GM12864 (cell line): ENCODE data around the gene STIM2.

Experiments used
- DNase-seq: peaks from one replicate; pipeline ENCODE4 v3.0.0-alpha.2; 2011; ENCODE audit warnings: low read depth
- H3K4me3 ChIP-seq: 2 replicates; pipeline ENCODE4 v1.5.1; 2011; ENCODE audit warnings: mild to moderate bottlenecking, low read depth, low read length, control low read depth
- TF ChIP-seq, protein P1 (sequence below): IDR thresholded peaks from 2 replicates; pipeline ENCODE4 v1.5.1; 2011; ENCODE audit warnings: low read depth, mild to moderate bottlenecking, moderate library complexity, low read length, control low read depth, inconsistent platforms; ENCODE audit errors: missing control alignments

The STIM2 gene

DNA sequence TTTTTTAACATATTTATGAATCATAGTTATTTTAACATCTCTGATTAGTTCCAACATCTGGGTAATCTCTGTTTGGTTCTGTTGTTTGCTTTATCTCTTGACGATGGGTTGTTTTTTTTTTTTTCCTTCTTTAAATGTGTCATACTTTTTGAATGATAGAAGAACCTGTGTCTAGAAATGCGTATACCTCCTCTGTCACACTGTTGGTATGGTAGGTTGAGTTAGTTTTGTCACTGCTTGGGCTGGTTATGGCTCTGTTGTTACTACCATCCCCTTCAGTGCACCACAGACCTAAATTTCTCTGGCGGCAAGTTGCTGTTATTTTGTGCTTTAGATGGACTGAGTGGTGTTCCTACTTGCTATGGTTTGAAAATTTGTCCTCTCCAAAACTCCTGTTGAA lies 16.8 kb downstream of the STIM2 start:
- TF ChIP-seq, protein P1, sequence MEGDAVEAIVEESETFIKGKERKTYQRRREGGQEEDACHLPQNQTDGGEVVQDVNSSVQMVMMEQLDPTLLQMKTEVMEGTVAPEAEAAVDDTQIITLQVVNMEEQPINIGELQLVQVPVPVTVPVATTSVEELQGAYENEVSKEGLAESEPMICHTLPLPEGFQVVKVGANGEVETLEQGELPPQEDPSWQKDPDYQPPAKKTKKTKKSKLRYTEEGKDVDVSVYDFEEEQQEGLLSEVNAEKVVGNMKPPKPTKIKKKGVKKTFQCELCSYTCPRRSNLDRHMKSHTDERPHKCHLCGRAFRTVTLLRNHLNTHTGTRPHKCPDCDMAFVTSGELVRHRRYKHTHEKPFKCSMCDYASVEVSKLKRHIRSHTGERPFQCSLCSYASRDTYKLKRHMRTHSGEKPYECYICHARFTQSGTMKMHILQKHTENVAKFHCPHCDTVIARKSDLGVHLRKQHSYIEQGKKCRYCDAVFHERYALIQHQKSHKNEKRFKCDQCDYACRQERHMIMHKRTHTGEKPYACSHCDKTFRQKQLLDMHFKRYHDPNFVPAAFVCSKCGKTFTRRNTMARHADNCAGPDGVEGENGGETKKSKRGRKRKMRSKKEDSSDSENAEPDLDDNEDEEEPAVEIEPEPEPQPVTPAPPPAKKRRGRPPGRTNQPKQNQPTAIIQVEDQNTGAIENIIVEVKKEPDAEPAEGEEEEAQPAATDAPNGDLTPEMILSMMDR, result no peak
- no peak overlapping the region for H3K4me3 ChIP-seq
- DNase-seq, result no peak

DNA sequence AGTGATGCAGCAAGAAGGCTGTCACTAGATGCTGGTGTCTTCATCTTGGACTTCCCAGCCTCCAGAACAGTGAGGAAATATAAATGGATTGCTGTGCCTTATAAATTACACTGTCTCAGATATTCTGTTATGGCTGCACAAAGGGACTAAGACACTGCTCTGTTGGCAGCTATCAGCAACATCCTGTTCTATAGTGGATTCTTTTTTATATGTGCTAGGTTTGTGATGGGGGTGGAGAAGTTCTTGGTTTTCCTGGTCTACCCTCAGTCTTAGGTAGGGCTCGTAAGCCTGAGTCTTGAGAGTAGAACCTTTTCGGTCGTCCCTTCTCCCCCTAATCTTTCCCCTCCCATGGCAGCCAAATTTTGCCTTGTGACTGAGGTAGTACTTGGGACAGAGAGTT lies 17.3 kb downstream of the STIM2 start:
- DNase-seq, result no peak
- H3K4me3 ChIP-seq, result no peak overlapping the region
- TF ChIP-seq, protein P1, result no peak

GRCh38 chr4:26878794-26879391 lies 18.3 kb downstream of the STIM2 start:
- TF ChIP-seq, protein P1, result no peak
- no peak overlapping the region for H3K4me3 ChIP-seq
- no peak for DNase-seq

DNA sequence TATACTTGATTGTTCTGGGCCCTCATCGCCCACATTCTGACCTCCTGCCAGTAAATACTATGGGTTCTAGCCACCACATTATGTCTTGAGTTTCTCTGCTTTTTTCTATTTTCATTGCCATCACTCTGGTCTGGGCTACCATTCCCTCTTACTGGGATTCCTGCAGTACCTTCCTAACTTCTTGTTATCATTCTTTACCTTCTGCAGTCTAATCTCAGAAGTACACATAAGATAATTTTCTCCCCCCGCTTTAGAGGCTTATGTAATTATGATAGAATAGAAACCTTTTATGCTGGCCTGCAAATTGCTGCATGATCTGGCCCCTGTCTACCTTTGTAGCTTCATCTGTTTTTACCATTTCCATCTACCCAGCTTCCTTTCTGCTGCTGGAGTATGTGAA lies 19.2 kb downstream of the STIM2 start:
- DNase-seq, result no peak
- no peak overlapping the region for H3K4me3 ChIP-seq
- TF ChIP-seq, protein P1, result no peak

- no peak for DNase-seq
- TF ChIP-seq, protein P1, result no peak
Observed at GRCh38 chr4:26884026-26884425, 23.4 kb downstream of the STIM2 start.

DNA sequence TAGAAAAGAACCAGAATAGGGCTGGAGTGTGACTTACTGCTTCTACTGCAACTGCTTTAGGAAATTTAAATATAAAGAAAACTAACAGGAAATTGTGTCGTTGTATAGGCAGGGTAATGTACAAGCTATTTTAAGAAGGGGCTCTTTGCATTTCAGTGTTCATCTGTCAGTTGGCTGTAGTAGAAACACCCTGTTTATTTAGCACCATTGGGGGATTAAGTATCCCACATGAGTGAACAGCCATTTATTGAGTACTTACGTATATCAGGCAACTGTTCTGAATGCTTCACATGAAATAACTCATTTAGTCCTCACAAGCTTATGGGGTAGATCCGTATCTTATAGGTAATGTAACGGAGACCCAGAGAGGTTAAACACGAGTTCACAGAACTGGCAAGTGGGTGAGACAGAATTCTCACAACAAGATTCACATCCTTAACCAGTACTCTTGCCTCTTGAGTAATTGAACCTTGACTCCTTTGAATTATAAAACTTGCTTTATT lies 23.9 kb downstream of the STIM2 start:
- TF ChIP-seq, protein P1, result no peak
- peak; percentile 61 for DNase-seq
- H3K4me3 ChIP-seq, result no peak overlapping the region; the same call in 1 of the 2 replicates

More at GRCh38 chr4:26884026-26884425, 23.4 kb downstream of the STIM2 start:
- no peak overlapping the region; the same call in 1 of the 2 replicates for H3K4me3 ChIP-seq

- TF ChIP-seq, protein P1, result no peak
- peak; percentile 79 for DNase-seq
- no peak overlapping the region for H3K4me3 ChIP-seq
Observed at GRCh38 chr4:26885912-26886274, 25.3 kb downstream of the STIM2 start.
